AG08395 (cell line): ENCODE results near the gene APOLD1.
"Not testable (repeated sequence)": the region's sequence is repeated elsewhere in the genome, so short reads cannot be mapped to it uniquely, and the experiment has no call there.

Experiments
- DNase-seq: peaks from one replicate; pipeline ENCODE4 v3.0.0; 2012; ENCODE audit warnings: mixed read lengths, low spot score

The APOLD1 gene, protein sequence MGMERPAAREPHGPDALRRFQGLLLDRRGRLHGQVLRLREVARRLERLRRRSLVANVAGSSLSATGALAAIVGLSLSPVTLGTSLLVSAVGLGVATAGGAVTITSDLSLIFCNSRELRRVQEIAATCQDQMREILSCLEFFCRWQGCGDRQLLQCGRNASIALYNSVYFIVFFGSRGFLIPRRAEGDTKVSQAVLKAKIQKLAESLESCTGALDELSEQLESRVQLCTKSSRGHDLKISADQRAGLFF

DNA sequence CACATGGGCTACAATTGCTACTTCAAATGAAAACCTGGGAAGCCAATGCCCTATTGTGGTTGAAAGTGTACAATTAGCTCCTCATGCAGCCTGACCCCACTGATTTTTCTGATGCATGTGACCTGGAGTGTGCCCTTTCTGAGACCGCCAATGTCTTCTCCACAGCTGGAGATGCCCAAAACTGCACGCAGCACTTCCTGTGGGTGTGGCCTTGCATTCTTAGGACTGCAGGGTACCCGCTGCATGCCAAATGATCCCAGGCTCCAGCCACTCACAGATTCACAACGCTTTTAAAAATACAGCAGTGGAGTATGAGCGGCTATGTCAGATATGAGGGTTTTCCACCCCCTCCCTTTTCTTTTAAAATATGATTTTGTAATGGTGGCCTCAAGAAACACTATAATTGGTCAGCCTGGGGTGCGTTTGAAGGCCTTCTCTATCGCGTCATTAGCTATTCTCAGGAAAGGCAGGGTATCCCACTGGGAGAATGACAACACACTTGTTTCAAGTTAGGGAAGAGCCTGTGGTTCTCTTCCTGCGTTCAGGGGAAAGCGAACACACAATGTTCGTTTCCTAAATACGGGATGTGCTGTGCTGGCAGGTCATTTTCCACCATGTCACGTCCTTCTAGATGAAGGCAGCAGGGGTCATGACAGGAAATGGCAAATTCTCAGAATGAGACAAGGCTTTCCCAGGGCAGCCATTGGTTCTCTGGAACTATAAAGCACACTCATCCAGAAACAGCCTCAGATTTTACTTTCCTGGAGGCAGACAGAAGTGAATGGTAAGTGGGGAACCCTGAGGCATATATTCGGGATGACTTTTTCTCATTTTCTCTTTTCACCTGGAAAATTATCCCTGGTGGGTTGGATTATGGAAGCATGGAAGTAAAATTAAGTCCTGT lies at the start of gene APOLD1:
Gene APOLD1, plus strand, starts transcription at position 749 of the 904 bp plus-strand sequence. Its CDS starts 33 bp downstream, at position 782.
- DNase-seq: no peak

DNA sequence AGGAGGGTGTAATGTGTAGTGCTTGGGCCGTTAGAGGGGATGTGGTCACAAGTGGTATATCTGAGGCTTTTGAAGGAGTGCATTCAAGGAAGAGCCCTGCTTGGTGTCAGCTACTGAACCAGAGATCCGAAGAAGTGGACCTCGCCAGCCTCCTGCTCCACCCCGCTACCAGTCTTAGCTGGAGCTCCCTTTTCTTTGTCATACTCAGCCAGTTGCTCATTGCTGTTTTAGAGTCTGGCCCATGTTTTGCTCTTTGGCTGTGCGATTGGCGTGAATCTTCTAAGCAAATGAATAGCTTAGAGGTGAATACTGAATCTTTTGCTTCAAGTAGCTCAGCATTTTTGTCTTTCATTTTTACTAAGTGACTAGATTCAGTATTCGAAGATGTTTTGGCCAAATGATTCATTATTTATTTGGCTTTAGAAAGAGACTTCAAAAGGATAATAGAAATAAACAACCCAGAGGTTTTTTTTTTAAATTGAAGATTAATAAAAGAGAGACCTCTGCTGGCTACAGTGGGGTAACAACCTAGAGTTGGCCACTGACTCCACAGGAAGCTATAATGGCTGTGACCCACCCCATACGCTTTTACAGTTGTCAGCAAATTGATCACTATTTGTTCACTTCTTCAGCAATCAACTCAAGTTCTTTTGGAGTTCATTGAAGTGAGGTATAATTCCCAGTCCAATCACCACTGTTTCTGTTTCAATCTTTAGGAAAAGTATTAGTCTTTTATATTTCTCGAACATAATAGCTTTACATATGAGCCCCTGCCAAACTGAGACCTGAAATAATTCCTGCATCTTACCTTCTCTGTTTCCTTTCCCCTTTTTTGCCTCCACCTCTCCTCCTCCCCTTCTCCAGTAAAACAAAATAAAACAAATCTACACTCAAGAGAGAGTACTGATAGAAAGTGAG lies 48.4 kb upstream of the APOLD1 start:
- peak; percentile 60 for DNase-seq

- DNase-seq: not testable (repeated sequence)
Observed at GRCh38 chr12:12738152-12738551, 47.3 kb upstream of the APOLD1 start.

DNA sequence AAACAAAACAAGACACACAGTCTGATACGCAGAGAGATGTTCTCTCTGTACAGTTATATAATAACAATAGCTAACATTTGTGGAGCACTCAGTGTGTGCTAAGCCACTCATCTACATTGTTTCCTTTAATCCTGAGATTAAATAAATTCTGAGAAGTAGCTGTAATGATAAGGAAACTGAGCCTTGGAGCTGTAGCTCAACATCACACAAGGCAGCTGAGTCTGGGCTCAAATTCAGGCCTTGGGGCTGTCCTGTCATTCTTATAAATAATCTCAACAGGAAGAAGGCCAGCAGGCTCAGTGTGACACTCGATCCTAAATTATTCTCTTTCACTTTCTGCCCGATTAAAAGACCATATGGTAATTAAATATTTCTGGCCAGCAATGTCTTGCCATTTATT lies 43.8 kb upstream of the APOLD1 start:
- DNase-seq: no peak

DNA sequence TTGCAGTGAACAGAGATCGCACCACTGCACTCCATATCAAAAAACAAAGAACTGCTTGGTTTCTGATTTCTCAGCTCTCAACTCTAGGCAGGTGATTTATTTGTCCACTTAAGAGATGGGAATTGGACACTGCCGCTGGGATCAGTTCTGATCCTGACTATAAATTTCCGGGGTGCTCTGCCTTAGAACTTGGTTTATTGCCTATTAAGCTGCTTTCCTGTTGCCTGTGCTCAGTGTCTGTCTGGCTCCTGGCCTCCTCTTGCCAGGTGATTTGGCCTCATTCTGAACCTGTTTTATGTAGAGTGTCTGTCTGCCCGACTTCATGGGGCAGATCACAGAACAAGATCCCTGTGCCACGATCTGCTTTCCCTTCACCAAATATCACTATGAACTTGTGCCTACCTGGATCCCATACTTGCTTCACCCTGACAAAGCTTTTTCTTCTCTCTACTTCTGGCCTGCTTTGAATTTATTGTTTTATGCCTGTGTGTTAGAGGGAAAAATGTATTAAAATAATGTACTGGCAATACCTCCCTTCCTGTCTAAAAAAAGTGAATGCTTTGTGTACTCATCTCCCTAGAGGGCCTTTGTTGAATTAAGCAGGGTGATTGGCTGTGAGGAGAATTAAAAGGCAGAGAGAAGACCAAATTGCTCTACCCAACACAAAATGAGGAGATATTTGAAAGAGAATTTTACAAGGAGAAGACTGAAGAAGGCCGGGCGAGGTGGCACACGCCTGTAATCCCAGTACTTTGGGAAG lies 40.7 kb upstream of the APOLD1 start:
- no peak for DNase-seq

GRCh38 chr12:12745576-12746211 lies 39.8 kb upstream of the APOLD1 start:
- DNase-seq: no peak

GRCh38 chr12:12747278-12747677 lies 38.2 kb upstream of the APOLD1 start:
- no peak for DNase-seq

DNA sequence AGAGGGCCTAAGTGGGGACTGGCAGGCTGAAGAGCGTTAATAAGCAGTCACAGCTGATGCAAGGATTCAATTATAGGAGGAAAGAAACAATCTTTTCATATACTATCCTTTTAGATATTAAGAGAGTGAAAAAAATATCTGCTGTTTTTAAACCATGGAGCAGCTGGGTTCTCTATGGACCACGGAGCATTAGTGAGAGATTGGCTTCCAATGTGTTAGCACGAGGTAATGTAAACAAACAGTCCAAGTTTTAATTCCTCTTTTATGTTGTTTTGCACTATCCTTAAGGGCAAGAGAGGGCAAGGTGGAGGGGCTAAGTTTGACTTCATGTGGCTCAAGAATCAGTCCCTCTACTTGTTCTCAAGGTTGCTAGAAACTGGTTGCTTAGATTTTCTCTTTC lies 37.4 kb upstream of the APOLD1 start:
- no peak for DNase-seq

DNA sequence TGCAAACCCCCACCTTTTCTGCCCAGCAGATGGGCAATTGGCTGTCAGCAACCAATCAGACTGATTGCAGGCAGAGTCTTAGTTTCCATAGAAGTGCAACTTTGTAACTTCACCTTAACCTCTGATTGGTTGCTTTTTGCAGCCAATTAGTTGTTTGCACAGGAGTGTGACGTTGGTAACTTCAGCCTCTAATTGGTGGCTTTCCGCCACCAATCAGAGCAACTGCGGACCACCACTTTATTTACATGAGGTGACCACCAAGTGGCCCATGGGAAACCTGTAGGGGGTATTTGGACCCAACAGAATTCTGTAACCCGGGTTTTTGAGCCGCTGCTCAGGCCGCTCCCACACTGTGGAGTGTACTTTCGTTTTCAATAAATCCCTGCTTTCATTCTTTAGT lies 36.0 kb upstream of the APOLD1 start:
- DNase-seq: no peak

DNA sequence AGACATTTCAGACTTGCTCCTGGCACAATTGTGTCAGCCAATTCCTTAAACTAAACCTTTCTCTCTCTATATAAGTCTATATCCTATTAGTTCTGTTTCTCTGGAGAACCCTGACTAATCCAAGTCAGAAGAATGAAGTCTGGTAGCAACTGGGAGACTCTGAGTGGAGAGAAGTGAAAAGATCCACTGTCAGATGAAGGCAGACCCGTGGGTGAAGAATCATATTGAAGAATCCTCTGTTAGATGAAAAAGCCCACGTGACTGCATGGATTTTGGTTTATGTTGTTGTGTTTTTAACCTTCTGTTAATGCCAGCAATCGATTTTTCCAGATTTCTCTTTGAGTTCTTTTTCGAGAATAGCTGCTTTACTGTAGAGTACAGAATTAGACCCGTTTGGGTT lies 29.5 kb upstream of the APOLD1 start:
- DNase-seq: no peak

DNA sequence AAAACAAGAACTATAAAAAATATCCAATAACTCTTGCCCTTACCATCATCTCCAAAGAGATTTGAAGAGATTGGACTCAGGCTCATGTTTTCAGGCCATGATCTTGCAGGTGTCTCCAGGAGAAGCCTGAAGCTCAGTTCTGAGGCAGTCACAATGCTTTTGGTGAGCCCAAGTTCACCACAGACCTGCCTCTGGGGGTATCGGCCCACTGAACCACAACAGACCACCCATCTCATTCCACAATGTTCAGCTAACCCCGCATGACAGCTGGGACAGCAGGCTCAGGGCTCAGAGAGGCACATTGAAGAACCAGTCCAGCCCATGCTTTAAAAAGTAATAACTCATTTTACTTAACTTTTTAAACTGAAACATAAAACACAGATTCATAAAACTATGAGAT lies 28.3 kb upstream of the APOLD1 start:
- no peak for DNase-seq

DNA sequence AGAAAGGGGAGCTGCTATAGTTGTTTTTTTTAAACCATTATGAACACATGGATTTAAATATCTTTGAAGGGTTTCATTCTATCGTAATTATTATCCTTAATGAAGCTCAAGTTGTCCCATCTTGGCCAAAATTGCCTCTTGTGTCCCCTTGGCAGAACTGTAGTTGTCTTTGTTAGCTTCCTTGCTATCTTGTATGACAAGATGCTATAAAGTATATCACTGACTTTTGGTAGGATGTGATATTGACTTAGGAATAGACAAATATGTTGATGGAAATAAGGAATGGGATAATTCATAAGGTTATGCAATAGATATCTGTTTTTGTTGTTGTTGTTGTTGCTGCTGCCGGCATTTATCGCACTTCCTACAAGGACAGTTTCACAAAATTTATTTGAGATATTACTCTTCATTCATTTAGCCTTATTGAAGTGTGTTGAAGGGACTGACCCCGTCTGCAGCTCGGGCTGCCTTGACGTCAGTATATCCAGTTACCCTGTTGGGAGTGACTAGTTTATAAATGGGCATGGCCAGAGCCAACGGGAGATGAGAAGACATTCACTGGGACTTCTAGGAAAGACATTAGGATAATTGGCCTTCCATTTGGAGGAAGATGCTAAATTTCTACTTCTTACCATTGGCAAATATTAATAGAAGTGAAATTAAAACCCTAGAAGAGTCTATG lies 26.1 kb upstream of the APOLD1 start:
- DNase-seq: no peak

DNA sequence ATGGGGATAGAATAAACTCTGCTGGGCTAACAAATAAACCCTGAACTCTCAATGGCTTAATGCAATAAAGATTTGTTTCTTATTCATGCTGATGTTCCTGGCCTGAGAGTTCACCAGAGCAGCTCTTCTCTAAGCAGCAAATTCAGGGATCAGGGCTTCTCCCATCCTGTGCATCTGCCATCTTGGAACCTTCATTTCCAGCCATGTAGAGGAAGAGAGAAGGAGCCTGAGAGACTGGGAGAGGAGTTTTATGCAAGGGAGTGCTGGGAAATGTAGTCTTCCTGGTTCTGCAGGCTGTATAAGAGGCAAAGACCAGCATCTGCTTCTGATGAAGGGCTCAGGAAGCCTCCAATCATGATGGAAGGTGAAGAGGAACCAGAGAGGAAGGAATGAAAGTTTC lies 20.6 kb upstream of the APOLD1 start:
- DNase-seq: no peak

GRCh38 chr12:12770262-12770661 lies 15.2 kb upstream of the APOLD1 start:
- DNase-seq: no peak

- no peak for DNase-seq
Observed at GRCh38 chr12:12774791-12775190, 10.7 kb upstream of the APOLD1 start.

- no peak for DNase-seq
Observed at GRCh38 chr12:12776261-12776660, 9.2 kb upstream of the APOLD1 start.

DNA sequence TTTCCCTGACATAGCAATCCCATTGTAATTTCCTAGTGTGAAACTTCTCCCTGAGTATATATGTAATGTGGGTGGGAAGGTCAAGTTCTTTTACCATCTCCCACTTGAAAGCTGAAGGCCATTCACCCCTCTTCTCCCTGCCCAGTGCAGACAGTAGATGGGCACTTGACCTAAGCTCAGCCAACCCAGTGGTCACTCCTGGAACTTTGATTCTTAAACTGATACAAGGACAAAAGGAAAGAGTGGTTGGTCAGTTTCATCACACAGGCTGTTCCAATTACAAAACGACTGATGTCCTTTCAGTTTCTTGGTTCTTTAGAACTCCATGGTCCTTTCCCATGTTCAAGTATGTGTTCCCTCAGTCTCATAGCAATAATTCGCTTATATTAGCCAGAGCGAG lies 8.4 kb upstream of the APOLD1 start:
- no peak for DNase-seq

GRCh38 chr12:12779007-12779406 lies 6.5 kb upstream of the APOLD1 start:
- no peak for DNase-seq

- DNase-seq: peak; percentile 45
Observed at GRCh38 chr12:12779529-12779928, 5.9 kb upstream of the APOLD1 start.

DNA sequence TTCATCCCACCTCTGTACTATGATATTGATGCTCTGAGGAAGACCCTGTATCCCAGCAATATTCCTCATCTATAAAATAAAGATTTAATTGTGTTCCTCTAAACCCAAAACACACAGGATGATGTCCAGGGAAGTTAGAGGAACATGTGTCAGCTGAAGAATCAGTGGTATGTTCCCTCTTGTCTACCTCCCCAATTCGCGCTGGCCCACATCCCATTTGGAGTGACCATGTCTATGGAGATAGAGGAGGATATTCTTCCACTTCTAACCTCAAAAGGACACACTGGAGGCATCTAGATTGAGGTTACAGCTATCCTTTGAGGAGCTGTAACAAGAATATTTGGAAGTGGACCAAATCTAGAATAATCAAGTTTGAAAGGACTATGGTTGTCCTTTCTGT lies 1.3 kb upstream of the APOLD1 start:
- no peak for DNase-seq

GRCh38 chr12:12786351-12786705 lies 869 bp downstream of the APOLD1 start:
- DNase-seq: no peak
